HG02588 (cell line): ENCODE data around the gene GNG2.

Experiments used
- ATAC-seq: cut with Tn5 transposase; IDR thresholded peaks from one replicate; pipeline ENCODE4 v1.9.1; 2021; ENCODE audit warnings: mild to moderate bottlenecking, moderate library complexity; ENCODE audit not compliant: unreplicated experiment

Gene GNG2

DNA sequence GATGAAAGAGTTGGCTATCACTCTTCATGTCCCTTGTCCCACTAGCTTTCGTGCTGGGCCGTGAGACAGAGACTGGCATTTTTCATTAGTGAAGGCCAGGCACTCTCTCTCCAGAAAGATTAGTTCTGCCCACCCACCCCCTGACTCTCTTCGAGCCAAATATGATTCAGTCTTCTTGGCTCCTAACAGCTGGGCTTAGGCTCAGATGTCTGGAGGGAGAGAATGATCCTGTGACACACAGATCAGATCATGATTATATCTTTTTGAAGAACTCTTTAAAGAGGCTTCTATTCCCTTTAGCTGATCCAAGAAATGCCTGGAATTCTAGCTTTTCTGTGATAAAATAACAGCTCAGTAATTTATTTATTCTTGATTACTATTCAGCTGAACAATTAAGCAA, 5.2 kb upstream of the GNG2 start:
- ATAC-seq = no peak

DNA sequence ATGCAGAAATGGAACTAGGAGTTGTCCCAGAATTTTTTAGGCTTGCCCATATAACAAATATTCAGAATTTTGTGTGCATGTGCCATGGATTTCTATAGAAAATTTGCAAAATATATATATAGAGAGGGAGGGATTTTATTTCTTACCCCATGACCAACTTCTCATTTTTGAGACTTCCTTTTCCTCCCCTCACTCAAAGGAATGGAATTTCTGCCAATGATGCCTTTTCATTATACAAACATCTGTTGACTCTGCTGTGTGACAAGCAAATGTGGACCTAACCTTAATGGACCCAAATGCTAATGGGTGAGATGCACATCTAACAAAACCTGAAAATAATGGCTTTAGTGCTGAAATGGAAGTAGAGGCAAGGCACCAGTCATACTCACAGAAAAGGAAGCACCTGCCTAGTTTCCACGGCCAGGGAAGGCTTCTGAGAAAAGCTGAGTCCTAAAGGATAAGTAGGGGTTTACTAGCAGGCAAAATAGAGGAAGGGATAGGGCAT, 3.6 kb upstream of the GNG2 start:
- no peak for ATAC-seq

GRCh38 chr14:51859131-51859530, 1.3 kb upstream of the GNG2 start:
- ATAC-seq = no peak

- no peak for ATAC-seq
Observed at GRCh38 chr14:51860825-51861499, 550 bp downstream of the GNG2 start.

GRCh38 chr14:51862176-51862796, 1.9 kb downstream of the GNG2 start:
- ATAC-seq = peak; percentile 34

DNA sequence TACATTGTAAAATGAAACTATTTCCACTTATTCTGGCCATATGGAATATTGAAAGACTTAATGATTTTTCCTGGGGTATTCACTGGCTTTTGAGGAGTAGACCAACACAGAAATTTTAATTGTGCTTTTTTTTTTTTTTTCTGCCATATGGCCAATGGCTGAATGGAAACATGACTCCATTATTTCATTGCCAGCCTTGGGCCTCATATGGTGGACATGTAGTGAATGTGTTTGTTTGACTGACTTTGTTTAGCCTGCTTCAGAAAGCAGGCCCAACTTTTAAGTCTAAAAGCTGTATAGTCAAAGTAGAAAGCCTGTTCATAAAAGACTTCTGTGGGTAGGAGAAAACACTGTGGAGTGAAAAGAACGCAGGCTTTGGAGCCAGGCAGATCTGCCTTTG, 2.4 kb downstream of the GNG2 start:
- no peak for ATAC-seq

DNA sequence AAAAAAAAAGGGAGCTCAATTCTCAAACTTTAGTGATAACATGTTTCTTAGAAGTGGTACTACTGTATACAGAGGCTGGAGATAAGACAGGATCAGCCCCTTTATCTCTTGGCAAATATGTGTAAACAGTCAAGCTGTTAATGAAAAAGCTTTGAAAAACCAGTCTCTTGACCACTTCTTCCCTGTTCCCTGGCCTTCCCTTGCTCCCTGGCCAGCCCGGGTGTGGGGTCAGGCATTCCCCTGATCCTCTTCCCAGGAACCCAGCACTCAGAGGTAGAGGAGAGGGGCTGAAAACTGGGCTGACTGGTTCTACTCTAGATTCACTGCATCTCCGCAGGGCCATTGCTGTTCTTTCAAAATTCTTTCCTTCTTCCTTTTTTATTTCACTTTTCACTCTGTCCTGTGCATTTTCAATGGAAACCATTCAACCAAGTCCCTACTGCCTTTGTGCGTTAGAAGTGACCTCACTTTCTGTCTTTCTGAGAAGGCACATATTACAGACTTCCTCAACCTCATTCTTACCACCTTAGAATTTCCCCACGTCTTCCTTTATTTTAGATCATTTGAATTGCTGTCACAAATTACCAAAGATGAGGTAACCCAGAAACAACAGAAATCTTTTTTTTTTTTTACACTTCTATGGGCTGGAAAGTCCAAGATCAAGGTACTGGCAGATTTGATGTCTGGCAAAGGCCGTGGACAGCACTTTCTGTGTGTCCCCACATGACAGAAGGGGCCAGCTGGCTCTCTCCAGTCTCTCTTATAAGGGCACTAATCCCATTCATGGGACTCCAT, 5.7 kb downstream of the GNG2 start:
- no peak for ATAC-seq

- peak; percentile 32 for ATAC-seq
Observed at GRCh38 chr14:51867741-51868140, 7.3 kb downstream of the GNG2 start.

- no peak for ATAC-seq
Observed at GRCh38 chr14:51868405-51868804, 8.0 kb downstream of the GNG2 start.

DNA sequence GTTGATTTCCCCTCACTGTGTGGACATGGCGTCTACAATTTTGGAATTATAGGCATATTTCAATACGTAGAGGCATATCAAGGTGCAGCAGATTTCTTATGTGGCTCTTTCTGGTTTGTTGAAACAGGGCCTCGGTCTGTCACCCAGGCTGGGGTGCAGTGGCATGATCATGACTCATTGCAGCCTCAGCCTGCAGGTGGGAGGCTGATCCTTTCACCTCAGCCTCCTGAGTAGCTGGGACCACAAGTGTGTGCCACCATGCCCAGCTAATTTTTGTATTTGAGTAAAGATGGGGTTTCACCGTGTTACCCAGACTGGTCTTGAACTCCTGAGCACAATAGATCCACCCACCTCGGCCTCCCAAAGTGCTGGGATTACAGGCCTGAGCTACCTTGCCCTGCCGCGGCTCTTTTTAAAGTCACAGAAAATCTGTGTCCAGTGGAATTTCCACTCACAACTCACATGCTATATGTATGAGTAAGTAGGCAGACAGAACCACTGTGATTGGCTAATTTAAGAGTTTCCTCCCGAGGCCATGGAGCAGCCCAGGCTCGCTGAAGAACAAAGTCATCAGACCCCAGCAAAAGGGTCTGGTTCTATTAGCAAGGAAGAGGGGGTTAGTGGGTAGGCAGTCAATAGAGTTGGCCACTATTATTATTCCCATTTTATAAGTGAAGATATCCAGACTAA, 9.1 kb downstream of the GNG2 start:
- ATAC-seq = no peak

- ATAC-seq = no peak
Observed at GRCh38 chr14:51870606-51871005, 10.2 kb downstream of the GNG2 start.

- no peak for ATAC-seq
Observed at GRCh38 chr14:51871846-51872245, 11.4 kb downstream of the GNG2 start.

DNA sequence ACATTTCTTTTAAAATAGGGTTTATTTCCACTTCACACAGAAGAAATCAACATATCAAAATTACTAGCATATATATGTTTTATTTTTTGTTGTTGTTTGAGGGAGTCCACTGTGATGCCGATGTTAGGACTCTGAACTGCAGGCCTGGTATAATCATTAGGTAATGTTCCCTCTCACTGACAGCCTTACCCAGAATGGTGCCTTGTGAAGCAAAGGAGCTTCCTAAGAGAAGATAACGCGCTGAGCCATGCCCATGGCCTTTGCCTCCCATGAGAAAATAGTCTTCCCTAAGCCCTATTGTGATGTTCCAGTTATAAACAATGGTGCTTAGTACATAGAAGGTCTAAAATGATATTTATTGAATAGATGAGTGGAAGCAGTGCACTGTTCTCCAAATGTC, 12.0 kb downstream of the GNG2 start:
- no peak for ATAC-seq

- ATAC-seq = peak; percentile 93
Observed at GRCh38 chr14:51873221-51873893, 12.9 kb downstream of the GNG2 start.

GRCh38 chr14:51877810-51878209, 17.4 kb downstream of the GNG2 start:
- ATAC-seq = no peak

- no peak for ATAC-seq
Observed at GRCh38 chr14:51879170-51879569, 18.8 kb downstream of the GNG2 start.

GRCh38 chr14:51880835-51881580, 20.6 kb downstream of the GNG2 start:
- ATAC-seq = no peak

GRCh38 chr14:51881636-51882035, 21.2 kb downstream of the GNG2 start:
- no peak for ATAC-seq

GRCh38 chr14:51883232-51883631, 22.8 kb downstream of the GNG2 start:
- ATAC-seq = no peak
